HL-60 (cell line): ENCODE measurements around the gene PRSS16.

Experiments
- CTCF ChIP-seq: IDR thresholded peaks from one replicate; pipeline ENCODE4 v1.5.1; 2011; ENCODE audit warnings: low read length, control low read depth, inconsistent platforms; ENCODE audit not compliant: insufficient read depth
- GABPA ChIP-seq: IDR thresholded peaks from 2 replicates; pipeline ENCODE4 v1.6.1; 2012; ENCODE audit warnings: low read depth
- POLR2AphosphoS5 ChIP-seq: IDR thresholded peaks from 2 replicates; pipeline ENCODE4 v1.6.1; 2012; ENCODE audit warnings: low read depth
- REST ChIP-seq: IDR thresholded peaks from 2 replicates; pipeline ENCODE4 v1.6.1; 2012; ENCODE audit warnings: low read depth; ENCODE audit not compliant: insufficient replicate concordance

GRCh38 chr6:27228963-27229477 is 18.5 kb upstream of the PRSS16 start:
- TF ChIP-seq POLR2AphosphoS5, result no peak
- no peak for TF ChIP-seq CTCF
- TF ChIP-seq REST, result no peak
- no peak for TF ChIP-seq GABPA
